ENCODE measurements around the gene PLXNB2. TPM values are rescaled to one million over a fixed set of nuclear protein-coding genes. Genes with fewer than 3 reads are reported as not detected.

Gene PLXNB2
- total and polyA plus RNA-seq, 5 donors: 60.0 to 110 (median 85.2) TPM

GRCh38 chr22:50228366-50228765 lies 79.1 kb downstream of the PLXNB2 start:
- H3K27ac ChIP-seq (ENCODE audit: low read length): no peak overlapping the region
- peak in 2 of 3 donors; percentile 28 to 44 for DNase-seq
- no peak overlapping the region for H3K4me3 ChIP-seq (ENCODE audit: low read length)
- intact Hi-C loops (cut with DNase I): no loop called here
- no peak for ATAC-seq
- no peaks in the 10 kb centered on the region for H3K27me3 ChIP-seq (ENCODE audit: control insufficient read depth, insufficient read depth)
- no peaks in the 10 kb centered on the region for H3K9me3 ChIP-seq (ENCODE audit: control insufficient read depth, low read length)
- 95% methylated on average over 9 of the region's 9 CpGs for WGBS
- no peaks in the 10 kb centered on the region for H3K4me1 ChIP-seq (ENCODE audit: control insufficient read depth, insufficient read depth, low read length)

- H3K4me3 ChIP-seq (ENCODE audit: low read length): no peak overlapping the region
- DNase-seq (peak in 2 of 3 donors; percentile 46), ATAC-seq (no peak)
- H3K4me1 ChIP-seq (ENCODE audit: control insufficient read depth, insufficient read depth, low read length): no peaks in the 10 kb centered on the region
- no peaks in the 10 kb centered on the region for H3K9me3 ChIP-seq (ENCODE audit: control insufficient read depth, low read length)
- WGBS: 91% methylated on average over 25 of the region's 25 CpGs
- no peaks in the 10 kb centered on the region for H3K27me3 ChIP-seq (ENCODE audit: control insufficient read depth, insufficient read depth)
- intact Hi-C loops (cut with DNase I): no loop called here
- H3K27ac ChIP-seq (ENCODE audit: low read length): no peak overlapping the region
These were observed 79.7 kb downstream of the PLXNB2 start for GRCh38 chr22:50227579-50228215.

GRCh38 chr22:50226875-50227165 lies 80.6 kb downstream of the PLXNB2 start:
- intact Hi-C loops (cut with DNase I): no loop called here

GRCh38 chr22:50226063-50226874 lies 81.2 kb downstream of the PLXNB2 start:
- no peaks in the 10 kb centered on the region for H3K4me1 ChIP-seq (ENCODE audit: control insufficient read depth, insufficient read depth, low read length)
- H3K9me3 ChIP-seq (ENCODE audit: control insufficient read depth, low read length): no peaks in the 10 kb centered on the region
- 93% methylated on average over 31 of the region's 31 CpGs for WGBS
- no peaks in the 10 kb centered on the region for H3K27me3 ChIP-seq (ENCODE audit: control insufficient read depth, insufficient read depth)
- intact Hi-C loops (cut with DNase I): no loop called here
- peak in 2 of 3 donors; percentile 35 to 40 for DNase-seq
- no peak overlapping the region for H3K27ac ChIP-seq (ENCODE audit: low read length)
- H3K4me3 ChIP-seq (ENCODE audit: low read length): no peak overlapping the region
- ATAC-seq: no peak

More at GRCh38 chr22:50226875-50227165, 80.6 kb downstream of the PLXNB2 start:
- H3K27me3 ChIP-seq (ENCODE audit: control insufficient read depth, insufficient read depth): no peaks in the 10 kb centered on the region
- H3K27ac ChIP-seq (ENCODE audit: low read length): no peak overlapping the region
- ATAC-seq (no peak), DNase-seq (peak in 2 of 3 donors; percentile 44 to 53)
- no peak overlapping the region for H3K4me3 ChIP-seq (ENCODE audit: low read length)
- no peaks in the 10 kb centered on the region for H3K9me3 ChIP-seq (ENCODE audit: control insufficient read depth, low read length)
- WGBS: 91% methylated on average over 18 of the region's 18 CpGs
- no peaks in the 10 kb centered on the region for H3K4me1 ChIP-seq (ENCODE audit: control insufficient read depth, insufficient read depth, low read length)

- intact Hi-C loops (cut with DNase I): no loop called here
- Histone ChIP-seq H3K27me3 (ENCODE audit: control insufficient read depth, insufficient read depth) (no peaks in the 10 kb centered on the region), H3K4me3 (ENCODE audit: low read length) (no peak overlapping the region), H3K27ac (ENCODE audit: low read length) (no peak overlapping the region), H3K9me3 (ENCODE audit: control insufficient read depth, low read length) (no peaks in the 10 kb centered on the region), H3K4me1 (ENCODE audit: control insufficient read depth, insufficient read depth, low read length) (no peaks in the 10 kb centered on the region)
- DNase-seq (peak in 2 of 3 donors; percentile 45 to 57), ATAC-seq (no peak)
- 85% methylated on average over 24 of the region's 24 CpGs for WGBS
These were observed 82.1 kb downstream of the PLXNB2 start for GRCh38 chr22:50225200-50225969.

Other genes with a start within 250 kb of the PLXNB2 start
- gene TTLL8, start 249.3 kb downstream of the PLXNB2 start, total RNA-seq: not detected
- not detected for gene TTLL8, start 249.3 kb downstream of the PLXNB2 start, polyA plus RNA-seq
- under 1 TPM in 3 of 4 donors, not detected in 1; 0.14 to 0.71 (median 0.14) TPM for gene MLC1, start 222.2 kb downstream of the PLXNB2 start, total RNA-seq
- gene MLC1, start 222.2 kb downstream of the PLXNB2 start, polyA plus RNA-seq: 1.2 TPM
- gene MOV10L1, start 217.6 kb downstream of the PLXNB2 start, total RNA-seq: under 1 TPM; 0.29 to 0.62 (median 0.53) TPM
- gene MOV10L1, start 217.6 kb downstream of the PLXNB2 start, polyA plus RNA-seq: 0.63 TPM
- 1 to 10 TPM in 2 of 4 donors, under 1 TPM in 2; 0.43 to 2.1 (median 1.3) TPM for gene PANX2, start 136.9 kb downstream of the PLXNB2 start, total RNA-seq
- gene PANX2, start 136.9 kb downstream of the PLXNB2 start, polyA plus RNA-seq: 0.68 TPM
- gene TRABD, start 121.7 kb downstream of the PLXNB2 start, total RNA-seq: 10 to 100 TPM; 16.7 to 23.2 (median 20.7) TPM
- 25.5 TPM for gene TRABD, start 121.7 kb downstream of the PLXNB2 start, polyA plus RNA-seq
- gene SELENOO, start 106.6 kb downstream of the PLXNB2 start, total RNA-seq: 10 to 100 TPM; 14.6 to 16.3 (median 15.3) TPM
- 17.1 TPM for gene SELENOO, start 106.6 kb downstream of the PLXNB2 start, polyA plus RNA-seq
- 10 to 100 TPM; 20.6 to 22.8 (median 22.6) TPM for gene TUBGCP6, start 62.6 kb downstream of the PLXNB2 start, total RNA-seq
- gene TUBGCP6, start 62.6 kb downstream of the PLXNB2 start, polyA plus RNA-seq: 20.4 TPM
- gene HDAC10, start 56.4 kb downstream of the PLXNB2 start, total RNA-seq: 10 to 100 TPM in 2 of 4 donors, 1 to 10 TPM in 2; 8.7 to 13.5 (median 11.6) TPM
- gene HDAC10, start 56.4 kb downstream of the PLXNB2 start, polyA plus RNA-seq: 11.6 TPM
- 10 to 100 TPM; 10.5 to 14.8 (median 11.2) TPM for gene MAPK12, start 46.0 kb downstream of the PLXNB2 start, total RNA-seq
- 15.2 TPM for gene MAPK12, start 46.0 kb downstream of the PLXNB2 start, polyA plus RNA-seq
- 1 to 10 TPM; 6.4 to 7.9 (median 7.4) TPM for gene MAPK11, start 37.3 kb downstream of the PLXNB2 start, total RNA-seq
- gene MAPK11, start 37.3 kb downstream of the PLXNB2 start, polyA plus RNA-seq: 8.8 TPM
- 1 to 10 TPM; 2.0 to 3.1 (median 2.5) TPM for gene DENND6B, start 19.4 kb upstream of the PLXNB2 start, total RNA-seq
- 2.4 TPM for gene DENND6B, start 19.4 kb upstream of the PLXNB2 start, polyA plus RNA-seq
- gene PPP6R2, start 35.7 kb upstream of the PLXNB2 start, total RNA-seq: 10 to 100 TPM; 40.1 to 50.2 (median 44.6) TPM
- 36.2 TPM for gene PPP6R2, start 35.7 kb upstream of the PLXNB2 start, polyA plus RNA-seq
- gene SBF1, start 167.4 kb upstream of the PLXNB2 start, total RNA-seq: 10 to 100 TPM; 50.3 to 54.8 (median 53.9) TPM
- gene SBF1, start 167.4 kb upstream of the PLXNB2 start, polyA plus RNA-seq: 39.2 TPM
- under 1 TPM in 2 of 4 donors, not detected in 2; 0.11 to 0.32 TPM for gene ADM2, start 173.9 kb upstream of the PLXNB2 start, total RNA-seq
- 0.05 TPM for gene ADM2, start 173.9 kb upstream of the PLXNB2 start, polyA plus RNA-seq
- not detected for gene MIOX, start 179.2 kb upstream of the PLXNB2 start, total RNA-seq
- gene MIOX, start 179.2 kb upstream of the PLXNB2 start, polyA plus RNA-seq: not detected
- 10 to 100 TPM; 32.2 to 33.7 (median 33.3) TPM for gene LMF2, start 200.1 kb upstream of the PLXNB2 start, total RNA-seq
- gene LMF2, start 200.1 kb upstream of the PLXNB2 start, polyA plus RNA-seq: 29.0 TPM
- gene NCAPH2, start 200.6 kb upstream of the PLXNB2 start, total RNA-seq: 10 to 100 TPM; 23.3 to 35.0 (median 28.6) TPM
- gene NCAPH2, start 200.6 kb upstream of the PLXNB2 start, polyA plus RNA-seq: 29.1 TPM
- gene SCO2, start 218.0 kb upstream of the PLXNB2 start, total RNA-seq: 1 to 10 TPM in 2 of 4 donors, not detected in 2; 1.4 to 2.2 TPM
- gene SCO2, start 218.0 kb upstream of the PLXNB2 start, polyA plus RNA-seq: not detected
- gene TYMP, start 222.4 kb upstream of the PLXNB2 start, total RNA-seq: 10 to 100 TPM; 14.6 to 35.5 (median 19.3) TPM
- 18.5 TPM for gene TYMP, start 222.4 kb upstream of the PLXNB2 start, polyA plus RNA-seq
- gene KLHDC7B, start 238.3 kb upstream of the PLXNB2 start, total RNA-seq: under 1 TPM in 3 of 4 donors, not detected in 1; 0.08 to 0.14 (median 0.09) TPM
- not detected for gene KLHDC7B, start 238.3 kb upstream of the PLXNB2 start, polyA plus RNA-seq

Measured in right cardiac atrium (tissue), 5 donors.